Parathyroid adenoma (tissue), 2 donors: ENCODE measurements around the gene OPHN1.

Experiments used
- H2AFZ ChIP-seq: fragments of 300-600 bp; sonication (generic); one replicate; pipeline ENCODE4 v1.7.0; 2017; ENCODE audit warnings: antibody characterized with exemption, mild to moderate bottlenecking
- H3K27ac ChIP-seq: fragments of 300-600 bp; sonication (generic); one replicate; pipeline ENCODE4 v1.7.0; 2017
- H3K27me3 ChIP-seq: fragments of 300-600 bp; sonication (generic); one replicate; pipeline ENCODE4 v1.7.0; 2017; ENCODE audit warnings: low read length; ENCODE audit not compliant: control insufficient read depth, insufficient read depth
- H3K36me3 ChIP-seq: fragments of 300-600 bp; sonication (generic); one replicate; pipeline ENCODE4 v1.7.0; 2017; ENCODE audit warnings: low read length; ENCODE audit not compliant: control insufficient read depth, insufficient read depth
- H3K4me1 ChIP-seq: fragments of 300-600 bp; sonication (generic); one replicate; pipeline ENCODE4 v1.7.0; 2017; ENCODE audit warnings: control low read depth
- H3K4me2 ChIP-seq: fragments of 300-600 bp; sonication (generic); one replicate; pipeline ENCODE4 v1.7.0; 2017; ENCODE audit warnings: low read length
- H3K4me3 ChIP-seq: fragments of 300-600 bp; sonication (generic); one replicate; pipeline ENCODE4 v1.7.0; 2017; ENCODE audit warnings: low read depth, low read length
- H3K79me2 ChIP-seq: fragments of 300-600 bp; sonication (generic); one replicate; pipeline ENCODE4 v1.7.0; 2017; ENCODE audit warnings: control low read depth
- H3K9ac ChIP-seq: fragments of 300-600 bp; sonication (generic); one replicate; pipeline ENCODE4 v1.7.0; 2017; ENCODE audit warnings: mild to moderate bottlenecking
- H3K9me3 ChIP-seq: fragments of 300-600 bp; sonication (generic); one replicate; pipeline ENCODE4 v1.7.0; 2017; ENCODE audit warnings: low read length; ENCODE audit not compliant: control insufficient read depth
- TF ChIP-seq, protein P1 (sequence below): fragments of 300-600 bp; sonication (generic); IDR thresholded peaks from one replicate; pipeline ENCODE4 v1.7.0; 2017; ENCODE audit warnings: antibody characterized with exemption, mild to moderate bottlenecking
- donor health status: primary hyperparathyroidism.

Gene OPHN1

GRCh38 chrX:68090266-68090665 is 343.0 kb downstream of the OPHN1 start:
- Histone ChIP-seq H3K9ac (no peak overlapping the region), H3K4me1 (no peaks in the 10 kb centered on the region), H3K4me3 (no peak overlapping the region), H3K36me3 (no peaks in the 10 kb centered on the region), H3K4me2 (no peak overlapping the region), H2AFZ (no peak overlapping the region), H3K9me3 (no peaks in the 10 kb centered on the region), H3K27ac (no peak overlapping the region), H3K79me2 (no peaks in the 10 kb centered on the region), H3K27me3 (no peaks in the 10 kb centered on the region)
- TF ChIP-seq, protein P1, sequence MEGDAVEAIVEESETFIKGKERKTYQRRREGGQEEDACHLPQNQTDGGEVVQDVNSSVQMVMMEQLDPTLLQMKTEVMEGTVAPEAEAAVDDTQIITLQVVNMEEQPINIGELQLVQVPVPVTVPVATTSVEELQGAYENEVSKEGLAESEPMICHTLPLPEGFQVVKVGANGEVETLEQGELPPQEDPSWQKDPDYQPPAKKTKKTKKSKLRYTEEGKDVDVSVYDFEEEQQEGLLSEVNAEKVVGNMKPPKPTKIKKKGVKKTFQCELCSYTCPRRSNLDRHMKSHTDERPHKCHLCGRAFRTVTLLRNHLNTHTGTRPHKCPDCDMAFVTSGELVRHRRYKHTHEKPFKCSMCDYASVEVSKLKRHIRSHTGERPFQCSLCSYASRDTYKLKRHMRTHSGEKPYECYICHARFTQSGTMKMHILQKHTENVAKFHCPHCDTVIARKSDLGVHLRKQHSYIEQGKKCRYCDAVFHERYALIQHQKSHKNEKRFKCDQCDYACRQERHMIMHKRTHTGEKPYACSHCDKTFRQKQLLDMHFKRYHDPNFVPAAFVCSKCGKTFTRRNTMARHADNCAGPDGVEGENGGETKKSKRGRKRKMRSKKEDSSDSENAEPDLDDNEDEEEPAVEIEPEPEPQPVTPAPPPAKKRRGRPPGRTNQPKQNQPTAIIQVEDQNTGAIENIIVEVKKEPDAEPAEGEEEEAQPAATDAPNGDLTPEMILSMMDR, result no peak

- Histone ChIP-seq H2AFZ (no peak overlapping the region), H3K27ac (no peak overlapping the region), H3K4me3 (no peak overlapping the region), H3K27me3 (no peaks in the 10 kb centered on the region), H3K9ac (no peak overlapping the region), H3K4me1 (no peaks in the 10 kb centered on the region), H3K79me2 (no peaks in the 10 kb centered on the region), H3K36me3 (no peaks in the 10 kb centered on the region), H3K9me3 (no peaks in the 10 kb centered on the region), H3K4me2 (no peak overlapping the region)
- TF ChIP-seq, protein P1, result no peak
These were observed 345.8 kb downstream of the OPHN1 start for GRCh38 chrX:68087526-68087925.

GRCh38 chrX:68086709-68087108 is 346.6 kb downstream of the OPHN1 start:
- Histone ChIP-seq H3K4me2 (no peak overlapping the region), H3K27me3 (no peaks in the 10 kb centered on the region), H3K36me3 (no peaks in the 10 kb centered on the region), H3K9ac (no peak overlapping the region), H3K4me1 (no peaks in the 10 kb centered on the region), H3K4me3 (no peak overlapping the region), H3K79me2 (no peaks in the 10 kb centered on the region), H2AFZ (no peak overlapping the region), H3K9me3 (no peaks in the 10 kb centered on the region), H3K27ac (no peak overlapping the region)
- TF ChIP-seq, protein P1, result no peak

DNA sequence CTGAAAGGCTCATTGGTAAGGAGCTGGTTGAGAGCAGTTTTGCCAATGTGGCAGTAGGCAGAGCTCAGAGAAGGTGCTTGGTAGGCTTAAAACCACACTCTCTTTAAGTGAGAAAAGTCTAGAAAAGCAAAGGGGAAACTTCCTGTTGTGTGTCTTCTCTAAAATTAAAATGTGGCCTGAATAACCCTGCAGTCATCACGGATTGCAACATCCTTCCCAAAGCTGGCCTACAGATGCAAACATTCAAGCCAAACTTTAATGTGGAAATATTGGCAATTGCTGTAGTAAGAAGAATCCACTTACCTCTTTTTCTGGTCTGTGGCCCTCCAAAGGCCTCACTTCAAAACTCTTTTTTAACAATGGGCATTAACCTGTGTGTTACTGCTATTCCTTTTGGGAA is 348.5 kb downstream of the OPHN1 start:
- H3K27ac ChIP-seq, result no peak overlapping the region
- H3K27me3 ChIP-seq, result no peaks in the 10 kb centered on the region
- no peak overlapping the region for H3K4me2 ChIP-seq
- no peak overlapping the region for H3K4me3 ChIP-seq
- no peak overlapping the region for H3K9ac ChIP-seq
- no peak overlapping the region for H2AFZ ChIP-seq
- no peaks in the 10 kb centered on the region for H3K79me2 ChIP-seq
- H3K4me1 ChIP-seq, result no peaks in the 10 kb centered on the region
- no peaks in the 10 kb centered on the region for H3K36me3 ChIP-seq
- TF ChIP-seq, protein P1, result no peak
- H3K9me3 ChIP-seq, result no peaks in the 10 kb centered on the region

- H3K27ac ChIP-seq, result no peak overlapping the region
- no peak overlapping the region for H2AFZ ChIP-seq
- H3K4me2 ChIP-seq, result no peak overlapping the region
- no peaks in the 10 kb centered on the region for H3K27me3 ChIP-seq
- no peaks in the 10 kb centered on the region for H3K9me3 ChIP-seq
- no peaks in the 10 kb centered on the region for H3K36me3 ChIP-seq
- H3K9ac ChIP-seq, result no peak overlapping the region
- H3K79me2 ChIP-seq, result no peaks in the 10 kb centered on the region
- TF ChIP-seq, protein P1, result no peak
- no peak overlapping the region for H3K4me3 ChIP-seq
- no peaks in the 10 kb centered on the region for H3K4me1 ChIP-seq
These were observed 349.8 kb downstream of the OPHN1 start for GRCh38 chrX:68083510-68083909.
